ENCODE measurements around the gene COL23A1.

DNA sequence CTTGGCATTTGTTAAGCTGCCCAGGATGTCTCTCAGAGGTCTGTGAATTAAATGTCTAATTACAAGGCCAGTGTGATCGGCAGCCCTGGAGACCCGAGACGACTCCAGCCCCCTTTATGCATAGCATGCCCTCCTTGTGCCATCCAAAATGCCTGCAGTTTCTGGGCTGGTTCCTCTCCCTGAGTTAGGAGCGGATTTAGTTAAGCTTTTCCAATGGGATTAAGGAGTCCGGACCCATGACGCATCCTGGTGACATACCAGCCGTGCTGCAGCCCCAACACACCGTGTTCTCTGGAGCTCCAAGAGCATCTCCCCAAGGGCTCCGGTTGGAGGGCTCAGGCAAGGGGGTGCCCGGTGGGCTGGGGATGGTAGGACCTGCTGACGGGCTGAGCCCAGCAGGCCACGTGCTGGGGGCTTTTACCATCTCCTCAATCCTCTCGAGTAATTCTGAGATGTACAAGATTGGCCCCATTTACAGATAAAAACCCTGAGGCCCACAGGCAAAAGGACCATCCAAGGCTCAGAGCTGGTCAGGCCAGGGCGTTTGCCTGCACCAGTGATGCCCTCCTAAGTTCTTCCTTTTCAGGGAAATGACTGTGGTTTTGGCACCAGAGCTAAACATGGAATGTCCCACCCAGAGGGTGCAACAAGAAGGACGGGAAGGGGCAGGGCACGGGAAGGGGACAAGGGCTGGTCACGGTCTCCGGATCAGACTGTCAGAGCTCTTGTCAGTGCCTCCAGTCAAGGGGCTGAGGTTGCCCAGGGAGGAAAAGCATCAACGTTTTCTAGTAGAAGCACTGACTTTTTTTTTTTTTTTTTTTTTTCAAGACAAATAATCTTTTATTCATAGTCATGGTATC, 275.0 kb downstream of the COL23A1 start:
- no peak for TF ChIP-seq POLR2A (IDR thresholded peaks at IDR 0.05)
- TF ChIP-seq CTCF (IDR thresholded peaks at IDR 0.05): no peak

Measured in gastroesophageal sphincter (tissue), 3 donors.